ENCODE measurements around the gene RAD51D. TPM values are rescaled to one million over a fixed set of nuclear protein-coding genes. Genes with fewer than 3 reads are reported as not detected.

Gene RAD51D
- total RNA-seq, 2 donors from 2014 or later: 6.5 to 25.1 TPM

DNA sequence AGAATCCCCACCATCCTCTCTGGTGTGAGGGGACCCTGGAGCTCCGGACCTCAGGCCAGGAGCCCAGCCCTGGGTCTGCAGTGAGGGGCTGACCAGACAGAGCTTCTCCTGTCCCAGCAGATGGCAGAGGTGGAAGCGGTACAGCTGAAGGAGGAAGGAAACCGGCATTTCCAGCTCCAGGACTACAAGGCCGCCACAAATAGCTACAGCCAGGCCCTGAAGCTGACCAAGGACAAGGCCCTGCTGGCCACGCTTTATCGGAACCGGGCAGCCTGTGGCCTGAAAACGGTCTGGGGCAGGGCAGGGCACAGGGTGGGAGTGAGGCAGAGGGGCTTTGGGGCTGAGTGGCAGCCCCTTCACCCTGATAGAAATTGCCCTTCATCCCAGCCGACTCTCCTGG lies 28.5 kb upstream of the RAD51D start:
- Histone ChIP-seq H3K36me3 (no peaks in the 10 kb centered on the region), H3K27ac (no peak overlapping the region), H3K27me3 (replicated peaks; ENCODE audit: insufficient read depth) (no peaks in the 10 kb centered on the region), H3K4me1 (ENCODE audit: control insufficient read depth in 1 of 2, low read depth in 2 of 2) (no peaks in the 10 kb centered on the region), H3K9me3 (no peaks in the 10 kb centered on the region), H3K4me3 (no peak overlapping the region)
- DNase-seq (ENCODE audit: low spot score) (no peak), ATAC-seq (ENCODE audit: insufficient number of reproducible peaks, low FRiP score, low read depth) (no peak)
- TF ChIP-seq, protein P1, sequence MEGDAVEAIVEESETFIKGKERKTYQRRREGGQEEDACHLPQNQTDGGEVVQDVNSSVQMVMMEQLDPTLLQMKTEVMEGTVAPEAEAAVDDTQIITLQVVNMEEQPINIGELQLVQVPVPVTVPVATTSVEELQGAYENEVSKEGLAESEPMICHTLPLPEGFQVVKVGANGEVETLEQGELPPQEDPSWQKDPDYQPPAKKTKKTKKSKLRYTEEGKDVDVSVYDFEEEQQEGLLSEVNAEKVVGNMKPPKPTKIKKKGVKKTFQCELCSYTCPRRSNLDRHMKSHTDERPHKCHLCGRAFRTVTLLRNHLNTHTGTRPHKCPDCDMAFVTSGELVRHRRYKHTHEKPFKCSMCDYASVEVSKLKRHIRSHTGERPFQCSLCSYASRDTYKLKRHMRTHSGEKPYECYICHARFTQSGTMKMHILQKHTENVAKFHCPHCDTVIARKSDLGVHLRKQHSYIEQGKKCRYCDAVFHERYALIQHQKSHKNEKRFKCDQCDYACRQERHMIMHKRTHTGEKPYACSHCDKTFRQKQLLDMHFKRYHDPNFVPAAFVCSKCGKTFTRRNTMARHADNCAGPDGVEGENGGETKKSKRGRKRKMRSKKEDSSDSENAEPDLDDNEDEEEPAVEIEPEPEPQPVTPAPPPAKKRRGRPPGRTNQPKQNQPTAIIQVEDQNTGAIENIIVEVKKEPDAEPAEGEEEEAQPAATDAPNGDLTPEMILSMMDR (IDR thresholded peaks at IDR 0.05): no peak

DNA sequence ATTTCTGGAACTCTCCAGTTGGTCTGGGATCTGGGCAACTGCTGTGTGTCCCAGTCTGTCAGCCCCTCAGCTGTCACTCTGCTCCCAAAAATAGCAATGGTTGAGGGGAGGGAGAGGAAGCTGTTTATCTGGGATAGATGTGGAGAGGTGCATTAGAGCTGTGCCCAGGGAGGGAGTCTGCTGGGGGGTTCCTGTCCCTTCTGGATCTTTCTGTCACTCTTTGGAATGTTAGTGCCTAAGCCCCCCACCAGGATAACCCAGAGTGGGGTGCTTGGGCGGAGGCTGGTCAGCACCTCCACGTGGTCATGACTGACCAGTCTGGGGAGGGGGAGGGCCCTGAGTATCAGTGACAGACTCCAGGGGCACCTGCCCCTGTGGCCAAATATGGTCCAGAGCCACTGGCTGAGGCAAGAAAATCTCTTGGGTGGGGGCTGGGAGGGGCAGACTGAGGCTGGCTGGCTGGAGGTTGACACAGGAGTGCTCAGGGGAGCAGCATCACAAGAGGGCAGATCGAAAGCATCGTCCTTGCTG lies 27.8 kb upstream of the RAD51D start, which contains the start of gene UNC45B:
UNC45B (plus strand) TSS at position 443 of the 531 bp plus-strand sequence. CDS start 447 bp downstream, outside the sequence.
- no peak within 1 kb of the TSS for H3K4me3 ChIP-seq
- no peaks in the 10 kb centered on the region for H3K36me3 ChIP-seq
- H3K27me3 ChIP-seq (replicated peaks; ENCODE audit: insufficient read depth): no peaks in the 10 kb centered on the region
- H3K4me1 ChIP-seq (ENCODE audit: control insufficient read depth in 1 of 2, low read depth in 2 of 2): peaks cover 0 to 2% of the 10 kb centered on the region in 2 donors
- no peaks in the 10 kb centered on the region for H3K9me3 ChIP-seq
- DNase-seq (ENCODE audit: low spot score) (no peak), ATAC-seq (ENCODE audit: insufficient number of reproducible peaks, low FRiP score, low read depth) (no peak)
- TF ChIP-seq, protein P1 (IDR thresholded peaks at IDR 0.05): no peak
- no peak within 1 kb of the TSS for H3K27ac ChIP-seq

DNA sequence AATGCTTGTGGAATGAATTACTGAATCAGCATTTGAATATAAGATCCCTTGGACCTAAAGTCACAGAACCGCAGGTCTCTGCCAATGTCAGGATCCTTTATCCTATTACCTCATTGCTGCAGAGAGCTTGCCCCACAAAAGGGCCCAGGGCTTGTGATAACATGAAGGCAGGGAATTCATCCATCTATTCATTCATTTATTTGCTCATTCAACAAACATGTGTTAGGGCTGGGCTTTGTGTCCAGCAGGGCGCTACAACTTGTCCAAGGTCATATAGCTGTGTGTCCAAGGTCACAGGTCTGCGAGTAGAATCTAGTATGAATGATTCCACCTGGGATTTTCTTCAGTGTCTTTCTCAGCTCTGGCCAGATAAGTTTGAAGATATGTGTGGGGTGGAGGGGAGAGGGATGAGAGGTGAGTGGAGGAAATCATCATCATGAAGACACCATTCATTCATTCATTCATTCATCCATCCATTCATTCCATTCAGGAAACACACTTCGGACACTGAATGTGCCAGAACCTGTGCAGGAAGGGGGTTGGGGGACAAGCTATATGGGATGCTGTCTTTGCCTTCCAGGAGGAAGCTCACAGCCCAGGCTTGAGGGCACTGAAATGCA lies 26.7 kb upstream of the RAD51D start:
- Histone ChIP-seq H3K9me3 (no peaks in the 10 kb centered on the region), H3K27me3 (replicated peaks; ENCODE audit: insufficient read depth) (no peaks in the 10 kb centered on the region), H3K36me3 (no peaks in the 10 kb centered on the region), H3K4me1 (ENCODE audit: control insufficient read depth in 1 of 2, low read depth in 2 of 2) (peaks cover 3 to 4% of the 10 kb centered on the region in 2 donors), H3K4me3 (no peak overlapping the region), H3K27ac (no peak overlapping the region)
- DNase-seq (ENCODE audit: low spot score): no peak
- TF ChIP-seq, protein P1 (IDR thresholded peaks at IDR 0.05): no peak
- ATAC-seq (ENCODE audit: insufficient number of reproducible peaks, low FRiP score, low read depth): no peak

DNA sequence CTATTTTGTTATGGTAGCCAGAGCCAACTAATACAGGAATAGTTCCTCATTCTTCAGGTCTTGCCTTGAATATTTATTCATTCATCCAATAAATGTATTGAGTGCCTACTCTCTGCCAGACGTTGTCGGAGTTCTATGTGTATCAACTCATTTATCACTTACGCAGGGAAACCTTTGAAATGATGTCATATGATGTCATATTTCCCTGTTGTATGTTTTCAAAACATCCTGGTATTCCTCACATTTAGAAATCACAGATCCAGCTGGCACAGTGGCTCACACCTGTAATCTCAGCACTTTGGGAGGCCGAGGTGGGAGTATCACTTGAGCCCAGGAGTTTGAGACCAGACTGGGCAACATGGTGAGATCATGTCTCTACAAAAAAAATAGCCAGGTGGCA lies 25.2 kb upstream of the RAD51D start:
- Histone ChIP-seq H3K4me1 (ENCODE audit: control insufficient read depth in 1 of 2, low read depth in 2 of 2) (peaks cover 7 to 14% of the 10 kb centered on the region in 2 donors), H3K9me3 (no peaks in the 10 kb centered on the region), H3K4me3 (no peak overlapping the region), H3K27me3 (replicated peaks; ENCODE audit: insufficient read depth) (no peaks in the 10 kb centered on the region), H3K36me3 (no peaks in the 10 kb centered on the region), H3K27ac (no peak overlapping the region)
- TF ChIP-seq, protein P1 (IDR thresholded peaks at IDR 0.05): no peak
- DNase-seq (ENCODE audit: low spot score) (no peak), ATAC-seq (ENCODE audit: insufficient number of reproducible peaks, low FRiP score, low read depth) (no peak)

DNA sequence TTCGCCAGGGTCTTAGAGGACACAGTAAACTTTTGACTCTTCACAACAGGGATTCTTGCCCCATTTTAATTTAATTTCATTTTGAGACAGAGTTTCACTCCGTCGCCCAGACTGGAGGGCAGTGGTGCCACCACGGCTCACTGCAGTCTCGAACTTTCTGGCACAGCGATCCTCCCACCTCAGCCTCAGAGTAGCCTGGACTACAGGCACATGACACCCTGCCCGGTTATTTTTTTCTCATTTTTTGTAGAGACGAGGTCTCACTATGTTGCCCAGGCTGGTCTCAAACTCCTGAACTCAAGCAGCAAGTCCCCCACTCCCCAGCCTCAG lies 22.8 kb upstream of the RAD51D start:
- ATAC-seq (ENCODE audit: insufficient number of reproducible peaks, low FRiP score, low read depth): no peak
- TF ChIP-seq, protein P1 (IDR thresholded peaks at IDR 0.05): no peak
- Histone ChIP-seq H3K4me1 (ENCODE audit: control insufficient read depth in 1 of 2, low read depth in 2 of 2) (peaks cover 7 to 14% of the 10 kb centered on the region in 2 donors), H3K4me3 (peak overlapping the region; percentile 80), H3K27ac (no peak overlapping the region), H3K27me3 (replicated peaks; ENCODE audit: insufficient read depth) (no peaks in the 10 kb centered on the region), H3K9me3 (no peaks in the 10 kb centered on the region), H3K36me3 (peaks cover 10% of the 10 kb centered on the region)
- DNase-seq (ENCODE audit: low spot score): no peak
